ENCODE results near the gene HOOK2. TPM values are rescaled to one million over a fixed set of nuclear protein-coding genes. Genes with fewer than 3 reads are reported as not detected.

Gene HOOK2
- polyA plus RNA-seq, 1 of the 3 experiments (the other 2 are of a cell fraction): 33.0 TPM

GRCh38 chr19:12784394-12784870 is 9.1 kb upstream of the HOOK2 start (continued):
- TF ChIP-seq, protein P1, sequence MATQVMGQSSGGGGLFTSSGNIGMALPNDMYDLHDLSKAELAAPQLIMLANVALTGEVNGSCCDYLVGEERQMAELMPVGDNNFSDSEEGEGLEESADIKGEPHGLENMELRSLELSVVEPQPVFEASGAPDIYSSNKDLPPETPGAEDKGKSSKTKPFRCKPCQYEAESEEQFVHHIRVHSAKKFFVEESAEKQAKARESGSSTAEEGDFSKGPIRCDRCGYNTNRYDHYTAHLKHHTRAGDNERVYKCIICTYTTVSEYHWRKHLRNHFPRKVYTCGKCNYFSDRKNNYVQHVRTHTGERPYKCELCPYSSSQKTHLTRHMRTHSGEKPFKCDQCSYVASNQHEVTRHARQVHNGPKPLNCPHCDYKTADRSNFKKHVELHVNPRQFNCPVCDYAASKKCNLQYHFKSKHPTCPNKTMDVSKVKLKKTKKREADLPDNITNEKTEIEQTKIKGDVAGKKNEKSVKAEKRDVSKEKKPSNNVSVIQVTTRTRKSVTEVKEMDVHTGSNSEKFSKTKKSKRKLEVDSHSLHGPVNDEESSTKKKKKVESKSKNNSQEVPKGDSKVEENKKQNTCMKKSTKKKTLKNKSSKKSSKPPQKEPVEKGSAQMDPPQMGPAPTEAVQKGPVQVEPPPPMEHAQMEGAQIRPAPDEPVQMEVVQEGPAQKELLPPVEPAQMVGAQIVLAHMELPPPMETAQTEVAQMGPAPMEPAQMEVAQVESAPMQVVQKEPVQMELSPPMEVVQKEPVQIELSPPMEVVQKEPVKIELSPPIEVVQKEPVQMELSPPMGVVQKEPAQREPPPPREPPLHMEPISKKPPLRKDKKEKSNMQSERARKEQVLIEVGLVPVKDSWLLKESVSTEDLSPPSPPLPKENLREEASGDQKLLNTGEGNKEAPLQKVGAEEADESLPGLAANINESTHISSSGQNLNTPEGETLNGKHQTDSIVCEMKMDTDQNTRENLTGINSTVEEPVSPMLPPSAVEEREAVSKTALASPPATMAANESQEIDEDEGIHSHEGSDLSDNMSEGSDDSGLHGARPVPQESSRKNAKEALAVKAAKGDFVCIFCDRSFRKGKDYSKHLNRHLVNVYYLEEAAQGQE (IDR thresholded peaks at IDR 0.05; ENCODE audit: low read depth, low read length): no peak
- TF ChIP-seq RXRA (IDR thresholded peaks at IDR 0.05; ENCODE audit: borderline replicate concordance, low read depth) (no peak), RCOR1 (IDR thresholded peaks at IDR 0.05; ENCODE audit: low read length) (0 out of 2 replicates have a peak, but pooled peaks have one; percentile 1), CHD2 (IDR thresholded peaks at IDR 0.05; ENCODE audit: low read length, partially characterized antibody) (no peak), USF2 (IDR thresholded peaks at IDR 0.05; ENCODE audit: borderline replicate concordance, low read depth, low read length) (no peak), TCF12 (IDR thresholded peaks at IDR 0.05) (no peak), NRF1 (IDR thresholded peaks at IDR 0.05; ENCODE audit: low read depth, low read length) (no peak), ELF1 (IDR thresholded peaks at IDR 0.05) (no peak), GATA2 (CRISPR knock-in tag; IDR thresholded peaks at IDR 0.05) (peak; percentile 71), MEF2A (IDR thresholded peaks at IDR 0.05; ENCODE audit: borderline replicate concordance, low read depth) (no peak), EP300 (IDR thresholded peaks at IDR 0.05; ENCODE audit: borderline replicate concordance in 1 of 2, low read depth in 1 of 2, low read length in 1 of 2) (peak in 1 of 2 experiments; percentile 36; a peak in 1 of 4 replicates), NFIC (IDR thresholded peaks at IDR 0.05; ENCODE audit: borderline replicate concordance) (no peak), SIN3A (IDR thresholded peaks at IDR 0.05; ENCODE audit: borderline replicate concordance, low read depth, low read length) (no peak), TAF1 (IDR thresholded peaks at IDR 0.05; ENCODE audit: borderline replicate concordance, low read depth, low read length) (no peak)
- TF ChIP-seq, protein P2, sequence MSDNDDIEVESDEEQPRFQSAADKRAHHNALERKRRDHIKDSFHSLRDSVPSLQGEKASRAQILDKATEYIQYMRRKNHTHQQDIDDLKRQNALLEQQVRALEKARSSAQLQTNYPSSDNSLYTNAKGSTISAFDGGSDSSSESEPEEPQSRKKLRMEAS (IDR thresholded peaks at IDR 0.05; ENCODE audit: low read depth): no peak

DNA sequence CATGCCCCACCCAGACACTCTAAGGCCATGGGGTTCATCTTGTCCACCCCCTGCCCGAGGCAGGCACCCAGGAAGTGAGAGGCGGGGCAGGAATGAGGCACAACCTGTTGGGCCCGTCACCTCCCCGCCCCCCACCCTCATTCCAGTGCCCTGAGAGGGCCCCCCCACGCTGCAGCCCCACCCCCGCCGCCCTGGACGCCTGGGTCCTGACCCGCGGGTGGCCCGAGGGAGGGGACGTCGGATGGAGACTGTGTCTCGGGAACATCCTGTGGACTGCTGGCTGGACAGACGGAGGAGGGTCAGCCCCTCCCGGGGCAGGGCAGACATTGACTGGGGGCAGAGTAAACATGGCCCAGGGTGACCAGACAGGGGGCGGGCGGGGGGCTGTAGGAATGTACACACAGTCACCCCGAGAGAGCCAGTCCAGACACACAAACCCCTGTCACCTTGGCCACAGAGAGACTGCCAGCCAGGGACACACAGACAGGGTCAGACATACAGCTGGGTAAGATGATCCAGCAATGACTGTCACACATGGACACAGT is 8.6 kb upstream of the HOOK2 start:
- CTCF ChIA-PET: interaction anchor here (1.9 to 12.1 kb wide), 2 partner anchors 13 to 26 kb away, joined by 9 to 447 read pairs; partner anchors contain the start of genes JUNB, PRDX2 and THSD8

More for the DNA sequence above, 8.6 kb upstream of the HOOK2 start:
- H3K9me3 ChIP-seq: no peaks in the 10 kb centered on the region
- no peak overlapping the region for H2AFZ ChIP-seq (ENCODE audit: low read depth)
- no peaks in the 10 kb centered on the region for H3K27me3 ChIP-seq (ENCODE audit: insufficient read depth)
- no peak for TF ChIP-seq GABPA (IDR thresholded peaks at IDR 0.05; ENCODE audit: low read depth)
- no peak for TF ChIP-seq TAF1 (IDR thresholded peaks at IDR 0.05; ENCODE audit: borderline replicate concordance, low read depth, low read length)
- H3K9me2 ChIP-seq: no peaks in the 10 kb centered on the region
- H4K20me1 ChIP-seq (ENCODE audit: insufficient read depth): no peaks in the 10 kb centered on the region
- H3K79me2 ChIP-seq (ENCODE audit: insufficient read depth): no peaks in the 10 kb centered on the region
- no peaks in the 10 kb centered on the region for H3K36me3 ChIP-seq (replicated peaks in 1 of 2; ENCODE audit: control insufficient read depth in 1 of 2, insufficient read depth in 2 of 2, low read length in 1 of 2)
- peak overlapping the region; percentile 91; the same call in 1 of the 2 replicates for H3K4me2 ChIP-seq
- H3F3A ChIP-seq (replicated peaks; ENCODE audit: insufficient read depth): peaks cover 67% of the 10 kb centered on the region
- H3K4me3 ChIP-seq (ENCODE audit: low read depth in 2 of 2, low read length in 1 of 2): no peak overlapping the region
- no peak for DNase-seq
- WGBS (ENCODE audit: low lambda C conversion rate): 28% methylated on average over 7 of the region's 19 CpGs
- peak overlapping the region; percentile 68; the same call in 1 of the 2 replicates for H3K9ac ChIP-seq
- H3K27ac ChIP-seq (ENCODE audit: low read depth in 2 of 2, low read length in 1 of 2): peak overlapping the region; percentile 97 to 98
- POLR2A ChIA-PET: interaction anchor here (0.5 to 0.8 kb wide), 2 partner anchors 9 to 484 kb away, joined by 3 to 4 read pairs; no protein-coding TSS in a partner anchor
- peaks cover 47 to 68% of the 10 kb centered on the region in 2 experiments for H3K4me1 ChIP-seq (ENCODE audit: control insufficient read depth in 1 of 2, insufficient read depth in 2 of 2, low read depth in 1 of 2, low read length in 1 of 2)

Data from SK-N-SH (cell line).